Epidermal melanocyte (primary cell): Measurements from ENCODE around the gene CDK5RAP3.

Experiments used
- DNase-seq: peaks from one replicate; pipeline ENCODE4 v3.0.0; 2011; ENCODE audit warnings: low spot score; ENCODE audit not compliant: insufficient read length

The CDK5RAP3 gene

GRCh38 chr17:48023400-48024148 is 52.7 kb downstream of the CDK5RAP3 start:
- DNase-seq: peak; percentile 63

GRCh38 chr17:48024149-48025039 is 53.5 kb downstream of the CDK5RAP3 start:
- no peak for DNase-seq

DNA sequence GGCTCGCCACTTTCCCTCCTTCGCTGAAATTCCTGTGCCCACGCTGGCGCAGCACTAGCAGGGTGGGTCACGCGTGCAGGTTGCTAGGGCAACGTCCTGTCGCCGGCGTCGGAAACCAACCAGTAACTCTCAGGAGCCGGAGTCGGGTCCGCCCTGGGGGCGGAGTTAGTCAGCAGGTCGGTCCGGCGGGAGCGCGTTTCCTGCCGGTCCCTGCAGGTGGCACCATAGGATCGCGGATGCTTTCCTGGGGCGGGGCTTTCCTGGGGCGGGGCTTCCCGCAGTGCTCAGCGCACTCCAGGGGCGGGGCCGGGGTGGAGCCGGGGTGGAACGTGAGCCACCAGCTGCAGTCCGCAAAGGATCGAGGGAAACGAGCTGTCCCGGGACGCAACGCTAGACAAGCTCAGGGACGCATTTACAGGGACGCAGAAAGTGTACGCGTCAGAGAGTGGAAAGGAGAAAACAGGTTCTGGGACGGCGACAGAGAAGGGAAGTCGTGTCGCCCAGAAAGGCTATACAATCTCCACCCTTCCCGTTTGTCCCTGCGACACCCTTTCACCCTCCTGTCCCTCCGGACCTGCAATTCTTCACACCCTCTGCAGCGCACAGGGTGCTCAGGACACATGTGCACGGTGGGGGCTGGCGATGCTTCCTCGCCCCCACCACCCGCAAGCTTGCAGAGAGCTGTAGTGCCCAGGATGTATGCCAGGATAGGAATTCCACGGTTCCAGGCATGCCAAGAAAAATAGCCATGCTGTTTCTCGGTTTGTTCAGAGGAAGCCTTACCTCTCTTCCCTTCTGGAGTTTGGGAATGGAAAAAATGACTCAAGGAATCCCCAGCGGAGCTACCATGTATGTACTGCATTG is 54.4 kb downstream of the CDK5RAP3 start:
- peak; percentile 90 for DNase-seq

DNA sequence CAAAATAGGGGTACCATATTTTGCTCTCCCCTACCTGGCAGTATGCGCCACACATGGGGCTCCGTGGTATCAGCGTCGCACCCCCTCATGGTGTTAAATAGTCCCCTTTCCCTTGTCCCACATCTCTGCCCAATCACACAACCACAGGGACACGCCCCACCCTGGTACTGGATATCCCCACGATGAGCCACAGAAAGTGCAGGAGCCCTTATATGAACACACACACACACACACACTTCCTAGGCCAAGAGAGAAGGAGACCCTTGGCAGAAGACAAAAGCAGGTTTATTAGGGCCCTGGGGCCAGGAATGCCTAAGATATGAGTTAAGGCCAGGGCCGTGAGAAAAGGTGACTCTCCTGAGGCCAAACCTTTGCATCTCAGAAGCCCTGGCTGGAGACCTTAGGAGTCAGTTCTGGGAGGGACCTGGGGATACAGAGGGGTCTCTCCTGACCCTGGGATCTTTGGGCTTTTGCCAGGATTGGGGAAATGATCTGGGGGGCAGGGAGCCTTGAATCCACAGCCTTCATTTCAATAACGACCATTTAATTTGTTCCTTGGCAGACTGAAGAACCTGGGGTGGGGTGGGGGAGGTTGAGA is 55.1 kb downstream of the CDK5RAP3 start:
- DNase-seq: no peak

DNA sequence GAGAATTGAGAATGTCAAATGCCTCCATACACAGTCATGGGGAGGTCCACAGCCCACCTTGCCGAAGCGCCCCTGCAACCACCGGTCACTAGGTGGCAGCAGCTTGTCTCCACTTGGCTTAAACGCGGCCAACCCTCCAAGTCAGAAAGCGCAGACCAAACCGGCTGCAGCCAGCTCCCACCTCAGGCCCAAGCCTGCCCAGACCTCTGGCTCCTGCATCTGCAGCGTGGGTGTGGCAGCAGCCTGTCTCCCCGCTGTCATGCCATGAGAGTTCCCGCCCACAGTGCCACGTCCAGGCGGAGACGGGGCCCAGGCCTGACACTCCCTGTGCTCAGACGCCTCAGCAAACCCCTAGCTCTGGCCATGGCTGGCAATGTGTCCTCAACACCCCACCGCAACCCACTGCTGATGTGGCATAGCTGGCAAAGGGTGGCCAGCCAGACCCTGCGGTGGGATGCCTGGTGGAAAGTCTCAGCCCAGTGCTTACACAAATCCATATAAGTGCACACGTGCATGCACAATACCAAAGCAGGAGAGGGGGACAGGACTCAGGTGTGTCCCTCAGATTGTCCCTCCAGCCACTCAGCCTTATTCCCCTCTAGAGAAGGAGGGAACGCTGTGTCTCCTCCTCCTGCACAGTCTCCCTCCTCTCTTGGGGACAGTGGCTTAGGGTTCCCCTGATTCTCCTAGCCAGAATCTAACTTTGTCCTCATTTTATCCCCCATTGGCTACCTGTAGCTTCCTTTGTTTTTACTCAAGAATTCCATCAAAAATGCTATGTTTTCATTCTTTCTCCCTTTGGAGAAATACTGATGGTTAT is 55.8 kb downstream of the CDK5RAP3 start:
- peak; percentile 57 for DNase-seq

DNA sequence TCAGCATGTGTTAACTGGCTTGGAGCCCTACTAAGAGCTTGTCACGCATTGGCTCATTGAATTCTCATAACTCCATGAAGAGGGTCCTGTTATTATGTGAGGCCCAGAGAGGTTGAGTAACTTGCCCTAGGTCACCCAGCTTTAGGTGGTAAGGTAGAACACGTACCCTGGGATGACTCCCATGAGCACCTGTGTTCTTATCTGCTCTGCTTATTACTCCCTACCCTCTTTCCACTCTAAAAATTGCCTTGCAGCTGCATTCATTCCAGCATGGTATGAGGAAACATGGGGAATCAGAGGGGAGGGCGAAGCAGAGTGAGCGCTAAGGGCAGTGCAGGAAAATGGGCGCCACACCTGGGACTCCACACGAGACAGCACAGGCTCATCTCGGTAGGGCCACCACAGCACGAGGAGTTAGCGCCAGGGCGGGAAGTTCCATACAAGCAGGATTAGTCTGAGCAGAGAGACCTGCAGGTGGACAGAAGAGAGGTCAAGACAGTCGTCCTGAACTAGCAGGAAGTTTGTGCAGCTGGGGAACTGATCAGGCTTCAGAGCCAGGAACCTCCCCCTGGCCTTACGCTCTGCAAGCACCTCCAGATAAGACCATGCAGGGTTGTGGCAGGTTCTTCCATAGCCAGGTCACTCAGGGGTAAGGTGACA is 56.5 kb downstream of the CDK5RAP3 start:
- no peak for DNase-seq

DNA sequence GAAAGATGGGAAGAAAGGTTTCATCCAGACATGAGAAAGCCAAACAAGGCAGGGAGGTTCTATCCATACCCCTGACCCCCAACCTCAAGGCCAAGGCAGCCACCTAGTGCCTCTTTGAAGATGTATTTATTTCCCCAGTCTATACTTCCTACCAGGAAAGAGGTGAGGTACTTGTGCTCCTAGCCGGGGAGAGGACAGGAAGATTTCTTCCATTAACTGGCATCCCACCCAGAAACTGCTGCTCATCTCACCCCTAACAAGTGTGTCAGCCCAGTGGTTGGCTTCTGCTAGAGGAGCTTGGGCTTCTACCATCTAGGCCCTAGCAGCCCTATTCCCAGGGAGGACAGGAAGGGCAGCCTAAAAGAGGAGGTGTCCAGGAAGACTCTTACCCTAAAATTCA is 57.8 kb downstream of the CDK5RAP3 start:
- DNase-seq: no peak

DNA sequence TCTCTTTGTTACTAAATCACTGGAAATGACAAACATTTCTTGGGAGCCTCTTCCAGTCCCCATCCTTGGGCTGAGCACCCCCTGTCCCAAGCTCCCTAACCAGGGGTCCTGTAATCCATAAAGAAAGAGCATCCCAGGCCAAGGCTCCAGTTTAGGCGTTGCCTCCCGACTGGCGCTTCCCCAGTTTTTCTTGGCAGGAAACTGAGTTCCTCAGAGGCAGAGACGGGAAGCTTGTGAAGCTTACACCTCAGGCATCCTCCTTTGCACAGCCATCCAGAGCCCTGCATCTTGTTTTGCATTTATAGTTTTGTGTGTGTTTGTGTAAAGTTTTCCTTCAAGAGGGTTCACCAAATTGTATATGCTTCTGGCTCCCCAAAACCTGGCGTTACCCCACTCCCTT is 59.6 kb downstream of the CDK5RAP3 start:
- DNase-seq: no peak
